GM21576 (cell line): ENCODE results near the gene ZNF593OS.

ENCODE experiments used
- ATAC-seq: cut with Tn5 transposase; IDR thresholded peaks from one replicate; pipeline ENCODE4 v1.9.1; 2021; ENCODE audit warnings: mild to moderate bottlenecking, moderate library complexity; ENCODE audit not compliant: unreplicated experiment

Gene ZNF593OS

DNA sequence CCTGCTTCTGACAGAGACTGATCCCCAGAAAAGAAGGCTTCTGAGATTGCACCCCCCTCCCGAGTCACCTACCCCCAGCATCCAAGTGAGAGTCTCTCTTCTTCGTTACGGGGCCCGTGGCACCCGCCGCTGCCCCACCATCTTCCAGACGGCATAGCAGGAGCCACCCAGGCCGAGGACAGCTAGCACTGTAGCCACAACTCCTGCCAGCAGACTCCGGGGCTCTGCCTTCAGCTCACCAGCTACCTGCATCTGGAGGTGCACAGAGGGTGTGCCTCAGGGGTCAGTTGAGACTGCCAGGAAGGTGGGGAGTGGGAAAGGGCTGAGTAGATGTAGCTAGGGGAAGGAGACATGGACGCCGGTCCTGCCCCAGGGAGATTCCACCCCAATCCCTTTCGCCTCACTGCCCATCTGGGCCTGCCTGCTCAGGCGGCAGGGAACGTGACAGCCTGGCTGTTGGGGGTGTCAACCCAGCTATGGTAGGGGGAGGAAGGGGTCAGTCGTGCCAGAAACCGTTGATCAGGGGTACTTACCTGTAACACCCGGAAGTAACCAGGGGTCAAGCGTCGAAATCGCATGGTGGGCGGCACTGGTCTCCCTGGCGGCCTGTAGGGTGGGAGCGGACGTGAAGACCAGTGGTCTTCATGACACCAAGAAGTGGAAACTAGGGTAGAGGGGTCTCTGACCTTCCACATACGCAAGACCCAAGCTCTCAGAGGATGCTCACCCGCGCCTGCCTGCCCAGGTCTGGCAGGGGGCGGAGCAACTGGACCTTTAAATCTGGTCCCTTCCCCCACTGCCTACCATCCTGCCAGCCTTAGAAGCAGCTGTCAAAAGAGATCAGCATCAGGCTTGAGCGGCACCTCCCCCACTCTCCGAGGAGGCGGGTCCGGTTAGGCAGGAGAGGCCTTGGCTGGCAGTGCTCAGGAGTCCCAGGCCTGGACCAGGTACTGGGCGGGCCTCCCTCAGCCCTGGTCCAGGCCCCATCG, at the start of gene ZNF593OS:
TSS of gene ZNF593OS (minus strand) at position 749 of the 989 bp plus-strand sequence. CDS start at position 578, 171 bp downstream.
- ATAC-seq = no peak

DNA sequence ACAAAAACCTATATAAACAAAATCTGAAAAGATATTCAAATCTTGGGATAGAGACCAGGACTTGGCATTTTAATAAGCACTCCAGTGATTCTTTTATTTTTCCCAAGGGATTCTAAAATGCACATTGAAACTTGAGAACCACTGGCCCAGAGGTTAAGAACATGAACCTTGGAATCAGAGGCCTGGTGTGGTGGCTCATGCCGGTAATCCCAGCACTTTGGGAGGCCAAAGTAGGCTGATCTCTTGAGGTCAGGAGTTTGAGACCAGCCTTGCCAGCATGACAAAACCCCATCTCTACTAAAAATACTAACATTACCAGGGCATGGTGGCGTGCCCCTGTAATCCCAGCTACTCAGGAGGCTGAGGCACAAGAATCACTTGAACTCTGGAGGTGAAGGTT, 49.5 kb upstream of the ZNF593OS start:
- ATAC-seq = no peak

DNA sequence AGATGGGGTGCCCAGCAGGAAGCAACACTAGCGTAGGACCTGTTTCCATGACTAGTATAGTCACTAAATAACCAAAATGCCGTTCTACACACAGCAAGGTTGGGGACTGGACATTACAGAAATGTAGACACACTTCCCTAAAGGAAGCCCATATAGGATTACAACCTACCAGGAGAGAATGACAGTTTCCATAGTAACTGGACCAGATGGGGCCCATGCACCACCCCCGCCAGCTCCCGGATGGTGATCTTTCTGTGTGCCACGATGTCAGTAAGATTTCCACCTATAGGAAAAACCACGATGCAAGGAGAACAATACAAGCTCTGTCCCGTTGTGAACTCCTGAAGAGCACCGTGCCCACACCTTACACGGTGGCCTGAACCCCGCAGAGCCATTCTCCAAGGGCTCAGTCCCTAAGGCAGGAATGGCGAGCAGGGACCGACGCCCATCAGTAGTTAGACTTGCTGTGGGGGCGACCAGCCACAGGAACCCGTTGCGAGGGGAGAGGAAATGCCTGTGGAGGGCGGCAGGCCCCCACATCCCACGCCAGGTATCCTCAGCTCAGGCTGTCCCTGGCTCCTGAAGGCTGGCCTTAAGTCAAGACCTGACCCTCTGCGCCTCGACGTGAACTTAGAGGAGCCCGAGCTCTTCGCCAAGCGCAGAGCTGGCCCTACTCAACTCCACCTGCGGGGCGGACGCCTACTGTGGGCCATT, 48.7 kb upstream of the ZNF593OS start:
- ATAC-seq = no peak

DNA sequence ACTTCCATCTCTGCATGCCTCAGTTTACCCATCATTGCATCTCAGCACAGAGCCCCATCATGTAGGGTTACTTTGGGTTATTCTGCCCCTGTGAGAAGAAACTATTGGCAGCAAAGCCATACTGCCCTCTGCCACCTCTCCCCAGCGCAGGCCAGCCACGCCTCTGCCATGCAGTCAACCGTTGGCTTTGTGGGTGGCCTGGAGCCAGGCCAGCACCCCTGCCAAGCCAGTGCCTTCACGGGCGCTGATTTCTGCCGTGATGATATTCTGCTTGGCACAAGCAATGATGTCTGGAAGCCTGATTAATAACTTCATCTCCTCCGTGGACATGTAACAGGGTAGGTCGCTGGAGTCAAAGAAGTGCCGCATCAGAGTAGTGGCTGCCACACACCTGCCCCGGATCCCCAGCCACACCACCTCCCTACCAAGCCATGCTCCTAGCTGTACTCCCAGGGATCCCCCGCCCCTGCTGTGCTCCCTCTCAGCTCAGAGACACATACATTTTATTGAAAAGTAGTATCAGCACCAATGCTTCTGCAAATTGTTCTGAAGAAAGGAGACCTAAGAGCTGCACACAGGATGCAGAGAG, 47.4 kb upstream of the ZNF593OS start:
- no peak for ATAC-seq

DNA sequence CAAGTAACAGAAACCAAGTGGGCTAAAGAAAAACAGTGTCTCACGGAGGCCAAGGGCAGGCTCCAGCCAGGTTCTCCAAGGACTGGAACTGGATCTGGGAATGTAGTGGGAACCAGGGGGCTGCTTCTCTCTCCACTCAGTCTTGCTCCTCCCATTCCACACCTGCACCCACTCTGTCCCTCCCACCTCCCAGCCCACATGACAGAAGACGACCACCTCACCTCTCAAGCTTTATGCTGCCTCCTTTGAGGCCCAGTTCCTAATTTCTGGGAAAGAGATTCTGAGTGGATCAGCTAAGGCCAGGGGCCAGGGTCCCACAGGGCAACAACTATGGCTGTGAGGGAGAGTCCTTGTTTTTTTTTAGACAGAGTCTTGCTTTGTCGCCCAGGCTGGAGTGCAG, 43.6 kb upstream of the ZNF593OS start:
- no peak for ATAC-seq

DNA sequence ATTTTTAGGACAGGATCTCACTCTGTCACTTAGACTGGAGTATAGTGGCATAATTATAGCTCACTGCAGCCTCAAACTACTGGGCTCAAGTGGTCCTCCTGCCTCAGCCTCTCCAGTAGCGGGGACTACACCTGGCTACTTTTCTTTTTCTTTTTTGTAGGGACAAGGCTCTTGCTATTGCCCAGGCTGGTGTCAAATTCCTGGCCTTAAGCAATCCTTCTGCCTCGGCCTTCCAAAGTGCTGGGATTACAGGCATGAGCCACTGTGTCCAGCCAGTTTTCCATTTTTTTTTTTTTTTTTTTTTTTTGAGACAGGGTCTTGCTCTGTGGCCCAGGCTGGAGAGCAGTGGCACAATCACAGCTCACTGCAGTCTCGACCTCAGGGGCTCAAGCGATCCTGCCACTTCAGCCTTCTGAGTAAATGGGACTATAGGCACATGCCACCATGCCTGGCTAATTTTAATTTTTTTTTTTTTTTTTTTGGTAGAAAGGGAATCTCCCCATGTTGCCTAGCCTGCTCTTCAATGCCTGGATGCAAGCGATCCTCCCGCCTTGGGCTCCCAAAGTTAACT, 41.8 kb upstream of the ZNF593OS start:
- no peak for ATAC-seq

DNA sequence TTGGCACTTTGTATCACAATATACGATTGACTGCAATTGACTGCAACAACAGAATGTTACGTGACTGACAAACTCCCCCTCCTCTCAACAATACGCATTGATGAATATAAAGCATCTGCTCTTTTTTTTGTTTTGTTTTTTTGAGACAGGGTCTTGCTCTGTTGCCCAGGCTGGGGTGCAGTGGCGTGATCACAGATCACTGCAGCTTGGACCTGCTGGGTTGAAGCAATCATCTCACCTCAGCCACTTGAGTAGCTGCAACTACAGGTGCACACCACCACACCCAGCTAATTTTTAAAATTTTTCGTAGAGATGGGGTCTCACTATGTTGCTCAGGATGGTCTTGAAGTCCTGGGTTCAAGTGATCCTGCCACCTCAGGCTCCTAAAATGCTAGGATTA, 41.1 kb upstream of the ZNF593OS start:
- ATAC-seq = no peak

DNA sequence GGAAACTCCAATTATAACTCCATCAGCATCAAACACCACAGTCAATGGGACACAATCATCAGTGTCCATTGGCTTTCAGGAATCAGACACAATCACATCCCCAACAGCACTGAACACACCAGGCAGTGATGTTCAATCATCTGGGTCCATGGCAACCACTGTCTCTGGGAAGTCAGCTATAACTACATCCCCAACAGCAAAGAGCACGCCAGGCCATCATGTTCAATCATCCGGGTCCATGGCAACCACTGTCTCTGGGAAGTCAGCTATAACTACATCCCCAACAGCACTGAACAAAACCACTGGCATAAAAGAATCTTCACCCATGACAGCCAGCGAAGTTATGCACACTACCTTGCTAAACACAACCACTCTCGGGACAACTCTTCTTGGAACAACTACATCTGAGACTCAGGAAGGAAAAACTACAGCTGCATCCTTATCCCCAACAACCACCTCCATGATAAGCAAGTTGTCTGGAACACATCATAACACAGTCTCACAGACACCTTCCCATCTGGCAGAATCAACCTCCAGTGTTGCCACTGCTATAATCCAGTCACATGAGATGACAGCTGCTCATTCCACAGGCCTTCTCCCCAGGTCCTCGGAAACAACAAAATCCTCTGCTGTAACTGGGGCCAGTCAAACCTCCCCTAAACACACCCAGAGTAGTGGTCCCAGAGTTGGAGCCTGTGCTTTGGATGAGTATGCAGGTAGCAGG, 38.7 kb upstream of the ZNF593OS start:
- no peak for ATAC-seq

DNA sequence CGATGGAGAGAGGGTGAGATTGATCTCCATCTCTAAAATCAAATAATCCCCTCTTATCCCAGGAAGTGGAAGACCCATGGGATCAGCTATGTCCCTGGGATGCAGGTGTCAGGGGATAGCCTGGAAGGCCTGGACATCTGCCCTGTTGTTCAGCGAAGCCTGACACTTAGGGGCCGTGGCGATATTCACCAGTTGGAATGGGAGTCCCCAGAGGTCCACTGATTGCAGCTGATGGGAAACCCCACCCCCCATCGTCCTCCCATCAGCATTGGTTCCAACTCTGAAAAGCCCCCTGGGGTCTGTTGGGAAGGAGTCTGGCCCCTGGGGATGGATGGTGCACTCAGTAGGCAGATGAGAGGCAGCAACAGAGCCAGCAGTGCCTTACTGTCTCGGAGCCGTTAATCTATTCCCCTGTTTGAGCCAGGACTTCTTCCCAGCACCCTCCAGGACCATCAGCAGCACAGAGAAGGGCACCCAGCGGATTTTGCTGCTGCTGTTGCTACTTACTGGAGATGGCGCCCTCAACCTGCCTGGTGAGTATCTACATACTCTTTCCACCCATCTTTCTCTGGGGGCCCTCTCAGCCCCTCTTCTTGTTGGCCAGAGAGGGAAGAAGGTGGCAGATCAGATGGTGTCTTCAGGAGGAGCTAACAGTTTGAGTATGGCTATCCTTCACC, 32.1 kb upstream of the ZNF593OS start:
- ATAC-seq = no peak

DNA sequence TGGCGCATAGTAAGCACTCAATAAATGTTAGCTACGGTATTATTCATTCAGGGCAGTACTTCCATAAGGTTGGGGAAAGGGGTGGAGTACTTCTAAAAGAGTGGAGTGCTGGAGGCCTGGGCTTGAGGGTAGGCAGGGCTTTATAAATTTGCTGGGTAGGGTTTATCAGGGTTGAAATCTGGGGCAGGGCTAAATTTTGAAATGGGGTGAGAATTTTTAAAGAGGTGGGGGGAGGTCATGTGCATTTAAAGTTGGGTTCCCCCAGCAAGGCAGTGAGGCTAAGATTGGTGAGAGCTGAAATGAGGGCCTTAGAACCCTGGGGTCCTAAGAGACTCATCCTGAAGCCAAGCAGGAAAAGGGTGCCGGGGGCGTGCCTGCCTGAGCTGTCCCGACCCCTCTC, 28.8 kb upstream of the ZNF593OS start:
- no peak for ATAC-seq

DNA sequence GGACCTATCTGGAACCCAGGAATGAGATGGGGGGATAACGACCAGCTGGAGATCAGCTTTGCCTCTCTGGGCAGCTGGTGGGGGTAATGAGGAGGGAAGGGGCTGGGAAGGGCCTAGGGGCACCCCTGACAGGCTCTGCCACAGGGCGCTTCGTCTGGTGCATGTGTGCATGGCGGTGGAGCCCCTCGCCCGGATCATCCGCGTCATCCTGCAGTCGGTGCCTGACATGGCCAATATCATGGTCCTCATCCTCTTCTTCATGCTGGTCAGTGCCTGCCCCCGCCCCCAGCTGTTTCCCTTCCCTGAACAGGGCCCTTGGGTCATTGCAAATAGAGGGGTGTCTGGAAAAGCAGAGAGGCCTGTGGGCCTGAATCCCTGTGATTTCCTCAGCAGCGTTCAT, 26.2 kb upstream of the ZNF593OS start:
- no peak for ATAC-seq

DNA sequence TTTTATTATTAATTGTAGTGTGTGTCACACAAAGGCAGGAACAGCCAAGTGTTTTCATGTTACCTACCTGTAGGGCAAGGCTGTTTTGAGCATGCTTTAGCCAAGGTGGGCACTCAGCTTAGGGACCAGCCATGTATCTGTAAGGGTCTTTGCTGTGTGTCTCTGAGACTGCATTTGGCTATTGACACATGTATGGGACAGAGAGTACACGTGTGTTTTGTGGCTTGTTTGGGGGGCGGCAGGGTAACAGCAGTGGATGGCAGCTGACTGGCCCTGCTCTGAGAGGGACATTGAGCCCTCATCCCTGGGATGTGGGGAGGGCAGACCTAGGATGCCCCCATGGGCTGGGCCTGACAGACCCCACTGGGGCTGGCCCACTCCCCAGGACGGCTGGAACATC, 25.7 kb upstream of the ZNF593OS start:
- ATAC-seq = no peak

DNA sequence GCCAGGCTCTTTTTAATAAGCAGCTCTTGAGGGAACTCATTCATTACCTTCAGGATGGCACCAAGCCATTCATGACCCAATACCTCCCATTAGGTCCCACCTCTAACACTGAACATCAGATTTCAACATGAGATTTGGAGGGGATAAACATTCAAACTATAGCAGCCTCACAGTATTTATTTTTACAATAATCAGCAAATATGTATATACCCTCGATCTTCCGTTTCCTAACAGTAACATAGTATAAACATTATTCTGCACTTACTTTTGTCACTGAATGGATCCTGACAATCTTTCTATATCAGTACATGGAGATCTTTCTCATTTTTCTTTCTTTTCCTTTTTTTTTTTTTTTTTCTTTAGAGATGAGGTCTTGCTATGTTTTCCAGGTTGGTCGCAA, 24.2 kb upstream of the ZNF593OS start:
- ATAC-seq = no peak

DNA sequence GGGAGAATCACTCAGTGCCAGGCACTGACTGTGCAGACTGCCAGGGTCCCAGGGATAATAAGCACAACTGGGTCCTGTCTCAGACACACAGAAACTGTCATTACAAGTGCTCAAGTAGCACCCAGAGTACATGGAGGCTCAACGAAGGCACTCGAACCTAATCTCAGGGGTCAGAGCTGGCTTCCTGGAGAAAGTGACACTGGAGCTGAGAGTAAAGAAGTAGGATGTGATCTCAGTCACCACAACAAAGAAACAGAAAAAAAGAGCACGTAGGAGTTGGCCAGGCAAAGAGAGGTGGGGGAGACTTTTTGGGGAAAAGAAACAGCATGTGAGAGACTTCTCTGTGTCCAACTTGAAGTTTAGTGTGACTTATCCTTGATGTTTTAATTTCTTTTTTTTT, 20.1 kb upstream of the ZNF593OS start:
- no peak for ATAC-seq

DNA sequence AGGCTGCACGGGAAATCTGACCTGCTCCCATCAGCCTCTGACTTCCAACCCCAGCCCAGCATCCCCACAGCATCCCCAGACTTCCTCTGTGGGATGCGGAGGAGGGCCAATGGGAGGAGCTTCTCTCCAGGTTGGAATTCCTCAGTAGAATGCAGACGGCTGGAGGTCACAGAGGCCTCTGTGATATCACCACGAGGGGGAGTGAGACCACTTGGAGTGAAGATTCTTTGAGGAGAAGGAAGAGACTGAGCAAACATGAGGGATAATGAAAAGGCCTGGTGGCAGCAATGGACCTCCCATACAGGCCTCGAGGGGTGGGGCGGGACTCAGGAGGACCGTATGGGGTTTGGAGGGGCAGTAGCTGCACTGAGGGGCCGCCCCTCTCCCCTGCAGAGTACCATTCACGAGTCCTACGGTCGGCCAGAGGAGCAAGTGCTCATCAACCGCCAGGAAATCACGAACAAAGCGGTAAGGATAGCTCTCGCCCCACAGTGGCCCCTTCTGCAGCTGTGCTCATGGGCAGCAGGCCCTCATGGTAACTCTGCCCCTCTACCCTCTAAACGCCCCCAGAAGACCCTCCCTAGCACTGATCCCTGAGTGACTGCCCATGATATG, 18.8 kb upstream of the ZNF593OS start, which contains the start of gene CATSPER4:
TSS of gene CATSPER4 (plus strand) at position 230 of the 615 bp plus-strand sequence. CDS start at position 256, 26 bp downstream.
- no peak for ATAC-seq

DNA sequence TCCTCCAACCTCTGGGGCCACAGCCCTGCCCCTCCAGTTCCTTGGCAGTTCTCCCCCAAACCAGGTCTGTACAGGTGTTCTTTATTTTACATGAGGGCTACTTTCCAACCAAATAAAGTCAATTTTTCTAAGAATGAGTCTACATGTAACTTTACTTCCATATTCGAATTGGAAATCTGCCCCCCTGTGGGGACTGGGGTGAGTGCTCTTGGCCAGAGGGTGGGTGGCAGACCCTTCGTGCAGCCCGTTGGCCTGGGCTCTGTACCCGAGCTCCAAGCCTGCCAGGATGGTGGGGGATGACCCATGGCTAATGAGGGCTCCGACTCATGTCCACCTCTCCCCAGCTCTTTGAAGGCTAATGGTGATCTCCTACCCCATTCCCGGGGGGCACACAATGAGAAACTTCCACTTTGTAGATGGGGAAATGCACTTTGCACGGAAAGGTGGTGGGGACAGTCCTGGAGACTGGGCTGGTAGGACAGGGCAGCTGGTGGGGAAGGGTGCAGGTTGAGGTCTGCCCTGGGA, 18.2 kb upstream of the ZNF593OS start:
- no peak for ATAC-seq

DNA sequence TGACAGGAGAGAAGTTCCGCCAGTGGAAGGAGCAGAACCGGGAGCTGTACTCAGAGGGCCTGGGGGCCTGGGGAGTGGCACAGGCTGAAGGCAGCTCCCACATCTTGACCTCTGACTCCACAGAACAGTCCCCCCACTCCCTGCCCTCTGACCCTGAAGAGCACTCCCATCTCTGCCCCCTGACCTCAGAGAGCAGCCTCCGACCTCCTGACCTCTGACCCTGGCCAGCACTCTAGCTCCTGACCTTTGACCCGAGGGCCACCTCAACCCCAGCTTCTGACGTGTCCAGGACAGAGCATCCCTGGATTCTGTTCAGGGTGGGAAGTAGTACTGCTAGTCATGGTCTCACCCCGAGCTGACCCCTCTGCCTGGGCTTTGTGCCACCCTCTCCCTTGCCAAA, 17.7 kb upstream of the ZNF593OS start:
- ATAC-seq = no peak

DNA sequence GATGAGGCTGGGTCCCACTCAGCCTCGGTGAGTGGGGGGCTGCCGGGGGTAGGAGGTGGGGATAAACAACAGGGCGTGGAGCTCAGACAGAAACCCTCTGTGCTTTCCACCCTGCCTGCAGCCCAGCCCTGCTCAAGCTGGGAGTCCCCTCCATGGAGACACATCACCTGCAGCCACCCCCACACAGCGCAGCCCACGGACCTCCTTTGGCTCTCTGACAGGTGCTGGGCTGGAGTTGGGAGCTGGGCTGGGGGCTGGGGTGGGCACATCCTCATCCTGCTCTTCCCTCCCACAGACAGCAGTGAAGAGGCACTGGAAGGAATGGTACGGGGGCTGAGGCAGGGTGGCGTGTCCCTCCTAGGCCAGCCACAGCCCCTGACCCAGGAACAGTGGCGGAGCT, 16.8 kb upstream of the ZNF593OS start:
- no peak for ATAC-seq

DNA sequence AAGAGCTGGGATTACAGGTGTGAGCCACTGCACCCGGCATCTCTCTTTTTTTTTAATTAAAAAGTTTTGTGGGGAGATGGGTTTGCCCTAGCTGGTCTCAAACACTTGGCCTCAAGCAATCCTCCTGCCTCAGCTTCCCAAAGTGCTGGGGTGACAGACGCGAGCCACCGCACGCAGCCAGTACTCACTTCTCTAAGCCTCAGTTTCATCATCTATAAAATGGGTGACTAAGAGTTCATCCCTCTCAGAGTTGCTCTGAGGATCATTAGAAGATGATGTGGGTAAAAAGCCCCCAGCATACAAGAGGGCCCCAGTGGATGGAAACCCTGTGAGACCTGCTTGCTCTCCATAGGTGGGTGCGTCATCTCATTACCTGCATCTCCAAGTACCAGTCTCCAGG, 16.2 kb upstream of the ZNF593OS start:
- no peak for ATAC-seq
